ENCODE measurements around the gene DNAJB13.

The DNAJB13 gene

DNA sequence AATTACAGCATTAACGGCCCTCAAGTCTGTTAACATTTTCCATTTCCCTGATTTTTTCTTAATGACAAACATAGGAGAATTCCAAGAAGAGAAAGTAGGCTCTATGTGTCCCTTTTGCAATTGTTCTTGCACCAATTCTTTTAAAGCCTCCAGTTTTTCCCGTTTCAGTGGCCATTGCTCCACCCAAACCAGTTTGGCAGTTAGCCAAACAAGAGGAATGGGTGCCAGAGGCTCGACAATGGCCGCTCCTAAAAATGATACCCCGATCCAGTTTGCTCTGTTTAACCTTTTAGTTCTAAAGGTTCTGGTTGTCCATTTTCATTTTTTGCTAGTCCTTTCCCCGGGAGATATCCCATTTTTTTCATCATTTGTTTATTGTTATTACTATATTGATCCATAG, 6.7 kb upstream of the DNAJB13 start:
- no peaks in the 10 kb centered on the region for H3K27me3 ChIP-seq (ENCODE audit: insufficient read depth, low read depth, severe bottlenecking)
- TF ChIP-seq, protein P1, sequence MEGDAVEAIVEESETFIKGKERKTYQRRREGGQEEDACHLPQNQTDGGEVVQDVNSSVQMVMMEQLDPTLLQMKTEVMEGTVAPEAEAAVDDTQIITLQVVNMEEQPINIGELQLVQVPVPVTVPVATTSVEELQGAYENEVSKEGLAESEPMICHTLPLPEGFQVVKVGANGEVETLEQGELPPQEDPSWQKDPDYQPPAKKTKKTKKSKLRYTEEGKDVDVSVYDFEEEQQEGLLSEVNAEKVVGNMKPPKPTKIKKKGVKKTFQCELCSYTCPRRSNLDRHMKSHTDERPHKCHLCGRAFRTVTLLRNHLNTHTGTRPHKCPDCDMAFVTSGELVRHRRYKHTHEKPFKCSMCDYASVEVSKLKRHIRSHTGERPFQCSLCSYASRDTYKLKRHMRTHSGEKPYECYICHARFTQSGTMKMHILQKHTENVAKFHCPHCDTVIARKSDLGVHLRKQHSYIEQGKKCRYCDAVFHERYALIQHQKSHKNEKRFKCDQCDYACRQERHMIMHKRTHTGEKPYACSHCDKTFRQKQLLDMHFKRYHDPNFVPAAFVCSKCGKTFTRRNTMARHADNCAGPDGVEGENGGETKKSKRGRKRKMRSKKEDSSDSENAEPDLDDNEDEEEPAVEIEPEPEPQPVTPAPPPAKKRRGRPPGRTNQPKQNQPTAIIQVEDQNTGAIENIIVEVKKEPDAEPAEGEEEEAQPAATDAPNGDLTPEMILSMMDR (IDR thresholded peaks at IDR 0.05; ENCODE audit: low read depth, low read length), result no peak
- DNase-seq, result no peak

DNA sequence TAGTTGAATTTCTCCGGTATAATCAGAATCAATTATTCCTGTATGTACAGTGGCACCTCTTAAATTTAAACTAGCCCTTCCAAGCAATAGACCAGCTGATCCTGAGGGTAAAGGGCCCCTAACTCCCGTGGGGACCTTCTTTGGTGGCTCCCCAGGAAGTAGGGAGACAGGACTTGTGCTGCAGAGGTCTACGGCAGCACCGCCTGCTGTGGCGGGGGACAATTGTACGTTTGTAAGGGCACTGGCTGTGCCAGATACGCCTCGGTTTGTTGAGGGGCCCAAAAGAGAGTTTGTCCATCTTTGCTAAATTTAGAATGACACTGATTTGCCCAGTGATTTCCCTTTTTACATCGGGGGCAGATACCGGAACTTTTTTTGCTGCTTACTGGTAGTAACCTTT, 5.9 kb upstream of the DNAJB13 start:
- Histone ChIP-seq H3K4me3 (ENCODE audit: low read depth, low read length) (no peak overlapping the region), H3K36me3 (no peaks in the 10 kb centered on the region), H3K27me3 (ENCODE audit: insufficient read depth, low read depth, severe bottlenecking) (no peaks in the 10 kb centered on the region), H3K9me3 (ENCODE audit: severe bottlenecking) (no peaks in the 10 kb centered on the region), H3K27ac (no peak overlapping the region)
- no peak for DNase-seq
- TF ChIP-seq, protein P1 (IDR thresholded peaks at IDR 0.05; ENCODE audit: low read depth, low read length), result no peak

More for the DNA sequence above, 6.7 kb upstream of the DNAJB13 start:
- Histone ChIP-seq H3K27ac (no peak overlapping the region), H3K9me3 (ENCODE audit: severe bottlenecking) (peaks cover under 1% of the 10 kb centered on the region), H3K36me3 (no peaks in the 10 kb centered on the region), H3K4me3 (ENCODE audit: low read depth, low read length) (no peak overlapping the region)

GRCh38 chr11:73945396-73945795, 5.4 kb upstream of the DNAJB13 start:
- DNase-seq, result no peak
- TF ChIP-seq, protein P1 (IDR thresholded peaks at IDR 0.05; ENCODE audit: low read depth, low read length), result no peak
- Histone ChIP-seq H3K27me3 (ENCODE audit: insufficient read depth, low read depth, severe bottlenecking) (no peaks in the 10 kb centered on the region), H3K36me3 (no peaks in the 10 kb centered on the region), H3K27ac (no peak overlapping the region), H3K4me3 (ENCODE audit: low read depth, low read length) (no peak overlapping the region), H3K9me3 (ENCODE audit: severe bottlenecking) (no peaks in the 10 kb centered on the region)

GRCh38 chr11:73946798-73947458, 3.9 kb upstream of the DNAJB13 start:
- TF ChIP-seq, protein P1 (IDR thresholded peaks at IDR 0.05; ENCODE audit: low read depth, low read length), result no peak

GRCh38 chr11:73949246-73949645, 1.6 kb upstream of the DNAJB13 start:
- Histone ChIP-seq H3K4me3 (ENCODE audit: low read depth, low read length) (no peak overlapping the region), H3K36me3 (no peaks in the 10 kb centered on the region), H3K27me3 (ENCODE audit: insufficient read depth, low read depth, severe bottlenecking) (no peaks in the 10 kb centered on the region), H3K27ac (no peak overlapping the region), H3K9me3 (ENCODE audit: severe bottlenecking) (no peaks in the 10 kb centered on the region)
- no peak for DNase-seq
- TF ChIP-seq, protein P1 (IDR thresholded peaks at IDR 0.05; ENCODE audit: low read depth, low read length), result no peak

More at GRCh38 chr11:73946798-73947458, 3.9 kb upstream of the DNAJB13 start:
- no peak for DNase-seq
- H3K36me3 ChIP-seq, result no peaks in the 10 kb centered on the region
- H3K4me3 ChIP-seq (ENCODE audit: low read depth, low read length), result no peak overlapping the region
- no peaks in the 10 kb centered on the region for H3K27me3 ChIP-seq (ENCODE audit: insufficient read depth, low read depth, severe bottlenecking)
- H3K9me3 ChIP-seq (ENCODE audit: severe bottlenecking), result no peaks in the 10 kb centered on the region
- H3K27ac ChIP-seq, result no peak overlapping the region

DNA sequence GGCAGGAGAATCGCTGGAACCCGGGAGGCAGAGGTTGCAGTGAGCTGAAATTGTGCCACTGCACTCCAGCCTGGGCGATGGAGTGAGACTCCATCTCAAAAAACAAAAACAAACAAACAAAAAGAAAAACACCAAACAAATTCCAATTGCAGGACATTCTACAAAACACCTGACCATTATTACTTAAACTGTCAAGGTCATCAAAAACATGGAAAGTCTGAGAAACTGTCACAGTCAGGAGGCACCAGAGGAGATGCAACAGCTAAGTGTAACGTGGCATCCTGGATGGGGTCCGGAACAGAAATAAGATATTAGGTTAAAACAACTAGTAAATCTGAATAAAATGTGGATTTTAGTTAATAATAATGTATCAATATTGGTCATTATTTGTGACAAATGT, 914 bp upstream of the DNAJB13 start:
- Histone ChIP-seq H3K4me3 (ENCODE audit: low read depth, low read length) (no peak overlapping the region), H3K36me3 (no peaks in the 10 kb centered on the region), H3K27ac (no peak overlapping the region), H3K9me3 (ENCODE audit: severe bottlenecking) (no peaks in the 10 kb centered on the region), H3K27me3 (ENCODE audit: insufficient read depth, low read depth, severe bottlenecking) (no peaks in the 10 kb centered on the region)
- DNase-seq, result no peak
- TF ChIP-seq, protein P1 (IDR thresholded peaks at IDR 0.05; ENCODE audit: low read depth, low read length), result no peak
